OCI-LY7 (cell line): ENCODE data around the gene IP6K2. TPM values are rescaled to one million over a fixed set of nuclear protein-coding genes. Genes with fewer than 3 reads are reported as not detected.
"Not testable (repeated sequence)": the region's sequence is repeated elsewhere in the genome, so short reads cannot be mapped to it uniquely, and the experiment has no call there.

ENCODE experiments used
- BruUV-seq: library from RNA; stranded (reverse); fragments of 400-500 nt; replicated peaks from 2 replicates; lab custom pipeline; 2021; lab: Mats Ljungman, UMichigan
- CTCF ChIA-PET: fragments of 300-600 bp; sonication (Branson Sonifier 250); formaldehyde crosslinking; loops from one replicate; lab custom pipeline; 2022; ENCODE audit warnings: antibody characterized with exemption; ENCODE audit not compliant: unreplicated experiment; lab: Charles Lee
- POLR2A ChIA-PET: fragments of 300-600 bp; sonication (Branson Sonifier 250); formaldehyde crosslinking; loops from one replicate; lab custom pipeline; 2022; ENCODE audit warnings: antibody characterized with exemption; lab: Charles Lee
- DNase-seq: peaks from one replicate; pipeline ENCODE4 v3.0.0-alpha.2; 2015; ENCODE audit warnings: low spot score
- H2AFZ ChIP-seq: fragments of 200-600 bp; sonication (generic), shearing (Covaris generic); 2 replicates; pipeline ENCODE4 v1.6.1; 2014; ENCODE audit warnings: mild to moderate bottlenecking, antibody characterized with exemption, low read length, moderate library complexity
- H3K27ac ChIP-seq: fragments of 200-600 bp; sonication (generic); 2 replicates; pipeline ENCODE4 v1.5.1; 2014; ENCODE audit warnings: mixed run types, low read depth, mild to moderate bottlenecking, moderate library complexity, low read length, inconsistent platforms; ENCODE audit not compliant: poor library complexity, severe bottlenecking
- H3K36me3 ChIP-seq: fragments of 200-600 bp; sonication (generic); 2 replicates; pipeline ENCODE4 v1.6.1; 2014; ENCODE audit warnings: mild to moderate bottlenecking, antibody characterized with exemption, low read length, moderate library complexity, mixed read lengths; ENCODE audit not compliant: insufficient read depth
- H3K4me1 ChIP-seq: fragments of 200-600 bp; sonication (generic); 2 replicates; pipeline ENCODE4 v1.5.1; 2014; ENCODE audit warnings: mild to moderate bottlenecking, low read length; ENCODE audit not compliant: insufficient read depth, poor library complexity, severe bottlenecking
- H3K4me2 ChIP-seq: fragments of 200-600 bp; sonication (generic); 2 replicates; pipeline ENCODE4 v1.6.1; 2014; ENCODE audit warnings: mild to moderate bottlenecking, low read length
- H3K4me3 ChIP-seq: fragments of 200-600 bp; sonication (generic); 2 replicates; pipeline ENCODE4 v1.5.1; 2014; ENCODE audit warnings: mild to moderate bottlenecking, low read depth, low read length; ENCODE audit not compliant: poor library complexity, severe bottlenecking
- H3K79me2 ChIP-seq: fragments of 200-600 bp; sonication (generic); 2 replicates; pipeline ENCODE4 v1.6.1; 2016; ENCODE audit warnings: low read depth, mild to moderate bottlenecking, low read length, moderate library complexity, mixed read lengths; ENCODE audit not compliant: insufficient read depth
- H3K9me2 ChIP-seq: fragments of 200-600 bp; sonication (generic); 2 replicates; pipeline ENCODE4 v1.6.1; 2016; ENCODE audit warnings: mild to moderate bottlenecking, low read length, mixed read lengths; ENCODE audit not compliant: insufficient read depth
- H3K9me3 ChIP-seq: fragments of 200-600 bp; sonication (generic); 2 replicates; pipeline ENCODE4 v1.6.1; 2014; ENCODE audit warnings: mild to moderate bottlenecking, mixed run types, low read length, mixed read lengths
- H4K20me1 ChIP-seq: fragments of 200-600 bp; sonication (generic); 2 replicates; pipeline ENCODE4 v1.6.1; 2014; ENCODE audit warnings: mild to moderate bottlenecking, antibody characterized with exemption, low read length, moderate library complexity, mixed read lengths; ENCODE audit not compliant: insufficient read depth
- EZH2phosphoT487 ChIP-seq: fragments of 200-600 bp; sonication (generic); IDR thresholded peaks from 2 replicates; pipeline ENCODE4 v1.6.1; 2018; ENCODE audit warnings: low read depth, borderline replicate concordance, mild to moderate bottlenecking, mixed run types, antibody characterized with exemption, low read length, moderate library complexity, mixed read lengths
- intact Hi-C: fragments of 100-400 bp; cut with micrococcal nuclease; formaldehyde crosslinking; loops from one replicate; pipeline ENCODE4 v1.10.0; 2022; ENCODE audit not compliant: unreplicated experiment
- total RNA-seq, 2 experiments: library from RNA; depleted of rRNA in 1 of 2; stranded (reverse); fragments of >200 nt in 1 of 2; shearing (Covaris generic) in 1 of 2; gene quantifications; 2 replicates each; pipeline ENCODE4 v1.2.3, GENCODE V29; 2014 to 2022
- TF ChIP-seq, protein P1 (sequence below): fragments of 200-600 bp; sonication (generic); conservative IDR thresholded peaks from 2 replicates; pipeline ENCODE4 v1.5.1; 2014; ENCODE audit warnings: mild to moderate bottlenecking, antibody characterized with exemption, low read length, moderate library complexity, mixed read lengths

Gene IP6K2
- total RNA-seq, 2 experiments from 2014 or later = 77.0 to 92.7 TPM

DNA sequence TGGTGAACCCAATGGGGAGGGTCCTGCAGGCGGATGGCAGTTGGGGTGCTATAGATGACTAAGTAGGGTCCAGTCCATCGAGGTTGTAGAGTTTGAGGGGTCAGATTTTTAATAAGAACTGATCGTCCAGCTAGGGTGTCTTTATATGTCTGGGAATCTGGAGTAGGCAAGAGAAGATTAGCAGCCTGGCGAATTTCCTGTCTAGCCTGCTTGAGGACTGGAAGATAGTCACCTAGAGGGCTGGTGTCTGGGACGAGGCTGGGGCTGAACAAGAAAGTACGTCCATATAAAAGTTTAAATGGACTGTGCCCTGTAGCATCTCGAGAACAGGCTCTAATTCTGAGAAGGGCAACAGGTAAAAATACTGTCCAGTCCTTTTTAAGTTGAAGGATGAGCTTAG is 6.7 kb upstream of the IP6K2 start:
- H3K9me2 ChIP-seq = no peaks in the 10 kb centered on the region
- H3K36me3 ChIP-seq = no peaks in the 10 kb centered on the region
- H2AFZ ChIP-seq = no peak overlapping the region
- no peak overlapping the region for H3K4me3 ChIP-seq
- TF ChIP-seq, protein P1, sequence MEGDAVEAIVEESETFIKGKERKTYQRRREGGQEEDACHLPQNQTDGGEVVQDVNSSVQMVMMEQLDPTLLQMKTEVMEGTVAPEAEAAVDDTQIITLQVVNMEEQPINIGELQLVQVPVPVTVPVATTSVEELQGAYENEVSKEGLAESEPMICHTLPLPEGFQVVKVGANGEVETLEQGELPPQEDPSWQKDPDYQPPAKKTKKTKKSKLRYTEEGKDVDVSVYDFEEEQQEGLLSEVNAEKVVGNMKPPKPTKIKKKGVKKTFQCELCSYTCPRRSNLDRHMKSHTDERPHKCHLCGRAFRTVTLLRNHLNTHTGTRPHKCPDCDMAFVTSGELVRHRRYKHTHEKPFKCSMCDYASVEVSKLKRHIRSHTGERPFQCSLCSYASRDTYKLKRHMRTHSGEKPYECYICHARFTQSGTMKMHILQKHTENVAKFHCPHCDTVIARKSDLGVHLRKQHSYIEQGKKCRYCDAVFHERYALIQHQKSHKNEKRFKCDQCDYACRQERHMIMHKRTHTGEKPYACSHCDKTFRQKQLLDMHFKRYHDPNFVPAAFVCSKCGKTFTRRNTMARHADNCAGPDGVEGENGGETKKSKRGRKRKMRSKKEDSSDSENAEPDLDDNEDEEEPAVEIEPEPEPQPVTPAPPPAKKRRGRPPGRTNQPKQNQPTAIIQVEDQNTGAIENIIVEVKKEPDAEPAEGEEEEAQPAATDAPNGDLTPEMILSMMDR = no peak
- TF ChIP-seq EZH2phosphoT487 = no peak
- CTCF ChIA-PET = no interaction called here
- H3K79me2 ChIP-seq = no peaks in the 10 kb centered on the region
- no peak overlapping the region for H3K27ac ChIP-seq
- no TSS peak for BruUV-seq
- POLR2A ChIA-PET = no interaction called here
- no peak for DNase-seq
- H3K4me1 ChIP-seq = peaks cover 8% of the 10 kb centered on the region
- no peaks in the 10 kb centered on the region for H4K20me1 ChIP-seq
- intact Hi-C loops = no loop called here
- H3K9me3 ChIP-seq = no peaks in the 10 kb centered on the region
- no peak overlapping the region for H3K4me2 ChIP-seq

DNA sequence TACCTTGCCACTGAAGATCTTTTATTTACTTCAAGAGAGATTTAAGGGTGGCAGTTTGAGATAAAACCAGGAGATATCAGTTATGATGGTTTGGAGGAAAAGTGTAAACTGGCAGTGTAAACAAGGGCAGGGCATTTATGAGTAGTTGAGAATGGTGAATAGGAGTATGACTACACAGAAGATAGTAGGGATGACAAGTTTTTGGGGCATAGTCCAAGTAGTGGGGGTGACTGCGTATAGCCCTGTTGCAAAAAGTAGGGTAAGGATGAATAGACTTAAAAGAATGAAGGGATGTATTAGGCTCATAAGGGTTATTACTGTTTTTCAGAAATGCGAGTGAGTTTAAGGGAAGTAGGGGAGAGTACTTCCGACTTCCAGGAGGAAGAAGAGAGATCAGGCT is 6.3 kb upstream of the IP6K2 start:
- POLR2A ChIA-PET, BruUV-seq, H3K4me1 ChIP-seq, H4K20me1 ChIP-seq, H3K4me3 ChIP-seq, CTCF ChIA-PET, DNase-seq, H2AFZ ChIP-seq, intact Hi-C loops, H3K27ac ChIP-seq, H3K36me3 ChIP-seq, H3K9me2 ChIP-seq, H3K4me2 ChIP-seq, H3K9me3 ChIP-seq, H3K79me2 ChIP-seq: not testable (repeated sequence)

DNA sequence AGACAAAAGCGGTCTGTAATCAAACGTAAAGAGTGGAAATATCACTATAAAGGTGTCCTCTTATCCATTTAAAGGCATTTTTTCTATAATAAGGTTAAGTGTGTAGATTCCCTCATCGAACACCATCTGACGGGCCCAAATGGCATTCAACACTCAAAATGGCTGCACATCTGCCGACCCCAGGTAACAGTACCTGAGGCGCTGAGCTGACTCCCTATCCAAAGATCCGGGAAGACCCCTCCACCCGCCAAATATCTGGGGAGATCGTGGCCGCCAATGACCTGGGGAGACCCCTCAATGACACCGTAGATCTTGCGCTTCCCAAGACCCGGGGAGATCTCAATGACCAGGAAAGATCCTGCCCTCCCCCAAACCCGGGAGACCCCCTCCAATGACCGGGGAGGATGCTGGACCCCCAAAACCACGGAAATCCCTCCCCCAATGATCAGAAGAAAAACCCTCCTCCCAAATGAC is 476 bp downstream of the IP6K2 start:
- TF ChIP-seq EZH2phosphoT487 = no peak
- TF ChIP-seq, protein P1 = no peak
- Histone ChIP-seq H2AFZ (peak overlapping the region; percentile 73), H3K79me2 (peaks cover 52% of the 10 kb centered on the region), H3K4me3 (peak overlapping the region; percentile 97), H3K9me2 (no peaks in the 10 kb centered on the region), H3K27ac (peak overlapping the region; percentile 60), H3K4me2 (peak overlapping the region; percentile 98), H3K36me3 (peaks cover 42% of the 10 kb centered on the region), H3K9me3 (no peaks in the 10 kb centered on the region), H4K20me1 (peaks cover 7% of the 10 kb centered on the region; the same call in 1 of the 2 replicates), H3K4me1 (peaks cover 26% of the 10 kb centered on the region)
- peak; percentile 49 for DNase-seq
- ChIA-PET CTCF (interaction anchor here (0.6 to 1.0 kb wide), 2 partner anchors 8 to 230 kb away, joined by 3 read pairs; no protein-coding TSS in a partner anchor), POLR2A (interaction anchor here (0.6 kb wide), 2 partner anchors 245 to 304 kb away, joined by 3 to 4 read pairs; no protein-coding TSS in a partner anchor)
- BruUV-seq = no TSS peak
- intact Hi-C loops = no loop called here
